ENCODE measurements around the gene BAAT.

DNA sequence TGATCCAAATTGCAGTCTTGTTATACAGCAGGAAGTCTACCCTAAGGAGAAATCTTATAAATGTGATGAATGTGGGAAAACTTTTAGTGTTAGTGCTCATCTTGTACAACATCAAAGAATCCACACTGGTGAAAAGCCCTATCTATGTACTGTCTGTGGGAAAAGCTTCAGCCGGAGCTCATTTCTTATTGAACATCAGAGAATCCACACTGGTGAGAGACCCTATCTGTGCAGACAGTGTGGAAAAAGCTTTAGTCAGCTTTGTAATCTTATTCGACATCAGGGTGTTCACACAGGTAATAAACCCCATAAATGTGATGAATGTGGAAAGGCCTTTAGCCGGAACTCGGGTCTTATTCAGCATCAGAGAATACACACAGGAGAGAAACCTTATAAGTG, 24.3 kb upstream of the BAAT start:
- TF ChIP-seq EZH2 (IDR thresholded peaks at IDR 0.05) (no peak), POLR2AphosphoS5 (IDR thresholded peaks at IDR 0.05; ENCODE audit: borderline replicate concordance, low read depth, low read length) (no peak)
